ENCODE data around the gene NOS3.
"Not testable (repeated sequence)": the region's sequence is repeated elsewhere in the genome, so short reads cannot be mapped to it uniquely, and the experiment has no call there.

Gene NOS3

DNA sequence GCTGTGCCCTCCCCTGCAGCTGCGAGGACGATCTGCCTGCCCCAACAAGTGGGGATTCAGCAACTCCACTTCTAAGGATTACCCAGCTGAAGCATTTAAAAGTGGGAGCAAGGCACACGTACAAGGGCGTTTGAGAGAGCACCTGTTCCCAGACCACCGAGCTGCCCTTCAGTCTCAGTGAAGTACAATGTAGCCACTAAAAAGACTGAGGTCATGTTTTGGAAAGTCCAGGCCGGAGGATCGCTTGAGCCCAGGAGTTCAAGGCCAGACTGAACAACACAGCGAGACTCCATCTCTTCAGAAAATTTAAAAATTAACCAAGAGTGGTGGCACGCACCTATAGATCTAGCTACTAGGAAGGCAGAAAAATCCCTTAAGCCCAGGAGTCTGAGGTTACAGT lies 14.7 kb downstream of the NOS3 start:
- DNase-seq: no peak

DNA sequence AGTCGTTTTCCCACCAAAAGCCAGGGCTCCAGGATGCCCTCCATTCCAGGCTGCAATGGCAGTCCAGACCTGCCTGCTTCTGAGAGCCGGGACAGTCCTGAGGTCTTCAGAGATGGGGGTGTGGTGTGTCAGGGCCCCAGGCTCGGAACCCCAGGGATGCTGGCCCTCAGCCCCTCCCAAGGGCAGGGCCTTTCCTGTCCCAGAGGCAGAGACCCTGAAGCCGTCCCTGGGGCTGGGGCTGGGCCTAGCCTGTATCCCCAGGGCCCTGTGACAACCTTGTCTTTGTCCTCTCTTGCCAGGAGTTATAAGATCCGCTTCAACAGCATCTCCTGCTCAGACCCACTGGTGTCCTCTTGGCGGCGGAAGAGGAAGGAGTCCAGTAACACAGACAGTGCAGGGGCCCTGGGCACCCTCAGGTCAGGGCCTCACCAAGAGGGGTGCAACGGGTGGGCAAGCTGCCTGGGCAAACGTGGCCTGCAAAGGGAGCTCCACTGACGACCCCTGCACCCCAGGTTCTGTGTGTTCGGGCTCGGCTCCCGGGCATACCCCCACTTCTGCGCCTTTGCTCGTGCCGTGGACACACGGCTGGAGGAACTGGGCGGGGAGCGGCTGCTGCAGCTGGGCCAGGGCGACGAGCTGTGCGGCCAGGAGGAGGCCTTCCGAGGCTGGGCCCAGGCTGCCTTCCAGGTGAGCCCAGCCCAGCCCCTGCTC lies 15.9 kb downstream of the NOS3 start:
- no peak for DNase-seq

- DNase-seq: no peak
These were observed 16.7 kb downstream of the NOS3 start for GRCh38 chr7:151007469-151007898.

- DNase-seq: no peak
These were observed 17.3 kb downstream of the NOS3 start for GRCh38 chr7:151008143-151008510.

DNA sequence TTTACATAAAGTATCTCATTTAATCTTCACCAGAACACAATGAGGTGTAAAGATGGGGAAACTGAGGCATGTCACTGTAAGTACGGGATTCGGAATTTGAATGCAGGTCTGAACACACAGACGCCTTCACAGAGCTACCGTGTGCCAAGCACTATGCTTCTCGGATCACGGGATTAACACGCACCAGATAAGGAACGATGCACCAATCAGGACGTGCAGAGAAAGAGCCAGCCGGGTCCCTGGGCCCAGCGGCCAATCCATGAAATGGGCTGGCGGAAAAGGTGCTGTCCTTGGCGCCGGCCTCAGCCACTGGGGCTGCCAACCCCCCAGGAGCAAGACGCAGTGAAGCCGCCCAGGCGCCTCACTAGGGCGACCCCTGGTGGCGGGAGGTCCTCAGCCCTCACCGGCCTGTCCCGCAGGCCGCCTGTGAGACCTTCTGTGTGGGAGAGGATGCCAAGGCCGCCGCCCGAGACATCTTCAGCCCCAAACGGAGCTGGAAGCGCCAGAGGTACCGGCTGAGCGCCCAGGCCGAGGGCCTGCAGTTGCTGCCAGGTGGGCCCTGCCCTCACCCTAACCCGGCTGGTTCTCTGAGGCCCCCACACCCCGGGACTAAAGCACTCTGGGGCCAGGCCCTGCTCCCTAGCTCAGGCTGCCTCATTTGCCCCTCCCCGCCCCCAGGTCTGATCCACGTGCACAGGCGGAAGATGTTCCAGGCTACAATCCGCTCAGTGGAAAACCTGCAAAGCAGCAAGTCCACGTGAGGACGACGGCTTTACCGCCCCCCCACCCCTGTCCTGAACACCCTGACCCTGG lies 17.9 kb downstream of the NOS3 start:
- no peak for DNase-seq

DNA sequence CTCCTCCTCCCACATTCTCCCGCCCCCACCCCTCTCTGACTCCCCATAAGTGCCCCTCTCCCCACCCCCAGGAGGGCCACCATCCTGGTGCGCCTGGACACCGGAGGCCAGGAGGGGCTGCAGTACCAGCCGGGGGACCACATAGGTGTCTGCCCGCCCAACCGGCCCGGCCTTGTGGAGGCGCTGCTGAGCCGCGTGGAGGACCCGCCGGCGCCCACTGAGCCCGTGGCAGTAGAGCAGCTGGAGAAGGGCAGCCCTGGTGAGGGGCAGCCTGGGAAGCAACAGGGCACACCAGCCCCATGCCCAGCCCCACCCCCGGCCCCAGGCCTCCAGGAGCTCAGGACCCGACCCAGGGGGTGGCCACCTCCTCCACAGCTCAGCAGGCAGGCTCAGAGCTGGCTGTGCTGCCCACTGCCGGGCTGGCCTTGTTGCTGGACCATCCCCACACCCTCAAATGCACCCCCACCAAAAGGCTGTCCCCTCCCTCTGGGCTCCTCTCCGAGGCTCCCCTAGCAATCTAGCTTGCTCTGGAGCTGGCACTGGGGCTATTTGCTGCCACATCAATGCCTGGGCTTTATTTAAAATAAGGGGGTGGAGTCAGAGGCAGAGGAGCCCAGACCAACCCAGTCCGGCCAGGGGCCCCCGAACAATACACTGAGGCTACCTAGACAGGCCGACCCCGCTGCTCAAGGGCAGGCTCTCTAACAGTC lies 18.7 kb downstream of the NOS3 start:
- DNase-seq: no peak

- no peak for DNase-seq
These were observed 19.2 kb downstream of the NOS3 start for GRCh38 chr7:151010037-151010306.

GRCh38 chr7:151010307-151011096 lies 19.7 kb downstream of the NOS3 start:
- DNase-seq: no peak

DNA sequence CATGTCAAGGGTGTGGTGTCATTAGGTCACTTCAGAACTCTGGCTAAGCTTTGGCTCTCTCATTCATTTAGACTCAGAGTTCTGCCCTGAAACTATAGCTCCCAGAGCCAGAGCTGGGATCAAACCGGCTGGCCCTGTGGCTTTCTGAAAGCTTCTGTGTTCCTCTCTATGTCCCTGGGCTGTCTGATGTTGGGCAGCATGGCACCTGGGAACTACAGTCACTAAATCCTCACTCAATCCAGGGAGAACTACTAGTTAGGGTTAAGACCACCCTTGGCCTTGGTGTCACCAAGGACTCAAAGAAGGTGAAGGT lies 20.2 kb downstream of the NOS3 start:
- DNase-seq: no peak

DNA sequence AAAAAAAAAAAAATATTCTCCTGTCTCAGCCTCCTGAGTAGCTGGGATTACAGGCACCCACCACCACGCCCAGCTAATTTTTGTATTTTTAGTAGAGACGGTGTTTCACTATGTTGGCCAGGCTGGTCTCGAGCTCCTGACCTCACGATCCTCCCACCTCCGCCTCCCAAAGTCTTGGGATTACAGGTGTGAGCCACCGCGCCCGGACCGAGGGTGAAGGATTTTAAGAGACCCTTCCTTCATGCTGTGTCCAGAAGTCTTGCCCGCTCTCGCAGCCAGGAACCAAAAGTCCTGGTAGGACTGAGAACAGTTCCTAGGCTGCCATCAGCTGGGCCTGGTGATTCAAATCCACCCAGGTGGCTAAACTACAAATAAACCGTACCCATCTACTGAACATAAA lies 20.8 kb downstream of the NOS3 start:
- DNase-seq: not testable (repeated sequence)

DNA sequence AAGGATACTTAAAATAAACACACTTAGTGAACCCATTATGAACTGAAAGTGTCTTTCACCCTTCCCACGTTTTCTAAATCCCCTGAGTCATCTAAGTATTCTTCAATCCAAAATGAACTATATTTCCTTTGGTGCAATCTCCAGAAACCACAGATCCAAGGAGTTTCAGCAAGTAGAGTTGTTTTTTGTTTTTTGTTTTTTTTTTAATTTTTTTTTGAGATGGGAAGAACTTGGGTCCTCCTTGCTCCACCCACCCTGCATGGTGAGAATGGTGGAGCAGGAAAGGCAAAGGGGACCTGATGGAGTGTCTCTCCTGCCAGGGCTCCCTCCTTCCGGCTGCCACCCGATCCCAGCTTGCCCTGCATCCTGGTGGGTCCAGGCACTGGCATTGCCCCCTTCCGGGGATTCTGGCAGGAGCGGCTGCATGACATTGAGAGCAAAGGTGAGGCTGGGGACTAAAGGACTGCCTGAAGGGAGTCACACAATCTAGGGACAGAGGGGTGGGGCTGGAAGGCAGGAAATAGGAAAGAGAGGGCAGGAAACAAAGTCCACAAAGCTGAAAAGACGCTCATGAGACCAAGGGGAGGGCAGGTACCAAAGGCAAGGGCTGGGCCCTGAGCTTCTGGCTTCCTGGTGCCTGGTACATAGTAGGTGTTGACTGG lies 21.3 kb downstream of the NOS3 start:
- DNase-seq: no peak

- peak; percentile 11 for DNase-seq
These were observed 22.1 kb downstream of the NOS3 start for GRCh38 chr7:151012911-151013347.

GRCh38 chr7:151013356-151013732 lies 22.5 kb downstream of the NOS3 start:
- DNase-seq: no peak

DNA sequence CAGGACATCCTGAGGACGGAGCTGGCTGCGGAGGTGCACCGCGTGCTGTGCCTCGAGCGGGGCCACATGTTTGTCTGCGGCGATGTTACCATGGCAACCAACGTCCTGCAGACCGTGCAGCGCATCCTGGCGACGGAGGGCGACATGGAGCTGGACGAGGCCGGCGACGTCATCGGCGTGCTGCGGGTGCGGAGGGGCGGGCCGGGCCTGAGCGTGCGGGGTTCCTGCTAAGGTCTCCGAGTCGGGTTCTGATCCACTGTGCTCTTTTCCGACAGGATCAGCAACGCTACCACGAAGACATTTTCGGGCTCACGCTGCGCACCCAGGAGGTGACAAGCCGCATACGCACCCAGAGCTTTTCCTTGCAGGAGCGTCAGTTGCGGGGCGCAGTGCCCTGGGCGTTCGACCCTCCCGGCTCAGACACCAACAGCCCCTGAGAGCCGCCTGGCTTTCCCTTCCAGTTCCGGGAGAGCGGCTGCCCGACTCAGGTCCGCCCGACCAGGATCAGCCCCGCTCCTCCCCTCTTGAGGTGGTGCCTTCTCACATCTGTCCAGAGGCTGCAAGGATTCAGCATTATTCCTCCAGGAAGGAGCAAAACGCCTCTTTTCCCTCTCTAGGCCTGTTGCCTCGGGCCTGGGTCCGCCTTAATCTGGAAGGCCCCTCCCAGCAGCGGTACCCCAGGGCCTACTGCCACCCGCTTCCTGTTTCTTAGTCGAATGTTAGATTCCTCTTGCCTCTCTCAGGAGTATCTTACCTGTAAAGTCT lies 23.1 kb downstream of the NOS3 start:
- no peak for DNase-seq

- DNase-seq: no peak
These were observed 24.1 kb downstream of the NOS3 start for GRCh38 chr7:151014950-151015349.

DNA sequence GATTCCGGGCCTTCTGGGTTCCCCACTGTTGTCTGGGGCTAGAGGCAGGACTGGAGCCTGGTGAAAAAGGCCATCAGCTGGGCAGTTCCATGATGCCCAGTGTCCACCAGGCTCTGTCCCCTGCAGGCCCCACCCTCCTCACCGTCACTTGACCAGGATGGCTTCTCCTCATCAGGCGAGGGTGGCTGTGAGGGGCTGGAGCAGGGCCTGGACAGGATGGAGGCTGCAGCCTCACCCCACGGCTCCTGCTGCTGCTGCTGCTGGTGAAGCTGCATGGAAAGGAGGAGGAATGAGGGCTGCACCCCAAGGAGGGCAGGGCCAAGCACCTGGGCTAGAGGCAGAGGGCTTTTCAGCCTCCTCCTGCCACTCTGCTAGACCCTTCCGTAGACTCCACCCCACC lies 25.1 kb downstream of the NOS3 start:
- DNase-seq: no peak

DNA sequence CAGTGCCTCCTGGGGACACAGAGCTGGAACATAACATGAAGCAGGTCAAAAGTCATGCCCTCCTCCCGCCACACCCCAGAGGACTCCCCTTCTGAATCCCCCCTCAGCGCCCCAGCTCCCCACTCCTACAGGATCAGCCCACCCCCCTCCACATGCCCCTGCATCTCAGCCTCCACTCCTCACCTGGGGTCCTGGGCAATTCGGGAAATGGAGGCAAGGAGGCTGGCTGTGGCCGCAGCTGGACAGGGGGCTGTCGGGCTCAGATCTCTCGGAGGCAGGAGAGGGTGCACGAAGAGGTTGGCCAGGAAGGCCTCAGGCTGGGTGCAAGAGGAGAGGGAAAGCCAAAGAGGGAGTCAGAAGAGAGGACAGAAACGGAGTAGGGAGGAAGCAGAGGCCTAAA lies 25.7 kb downstream of the NOS3 start:
- DNase-seq: no peak

- DNase-seq: no peak
These were observed 26.1 kb downstream of the NOS3 start for GRCh38 chr7:151016942-151017341.

DNA sequence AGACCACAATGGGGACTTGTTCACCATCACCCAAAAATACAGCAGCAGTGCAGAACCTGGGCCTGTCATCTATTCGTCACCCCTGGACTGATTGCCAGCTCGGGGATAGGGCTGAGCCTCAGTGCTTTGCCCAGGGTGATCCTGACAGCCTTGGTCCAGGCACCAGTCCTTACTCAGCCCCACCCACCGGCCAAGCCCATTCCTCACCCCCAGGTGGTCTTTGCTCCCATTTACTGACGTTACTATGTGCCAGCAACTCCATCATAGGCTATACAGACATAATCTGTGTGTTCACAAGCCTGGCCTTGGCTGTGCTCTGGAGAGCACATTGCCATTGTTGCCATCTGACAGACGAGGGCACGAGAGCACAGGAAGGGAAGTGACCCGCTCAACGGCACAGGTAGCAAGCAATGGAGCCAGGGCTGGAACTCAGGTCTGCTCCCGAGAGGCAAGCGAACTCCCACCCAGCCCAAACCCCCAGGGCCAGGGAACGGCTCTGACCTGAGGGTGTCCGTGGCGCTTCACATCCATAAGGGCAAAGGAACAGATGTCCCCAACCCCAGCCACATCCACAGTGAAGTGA lies 26.6 kb downstream of the NOS3 start:
- no peak for DNase-seq

GRCh38 chr7:151017953-151018420 lies 27.2 kb downstream of the NOS3 start:
- no peak for DNase-seq

GRCh38 chr7:151018421-151019129 lies 27.8 kb downstream of the NOS3 start:
- no peak for DNase-seq

Data from SHP77 treated with DMSO at 0.1 percent for 48 hours (cell line).